ENCODE measurements around the gene RAB3C. TPM values are rescaled to one million over a fixed set of nuclear protein-coding genes. Genes with fewer than 3 reads are reported as not detected.

RAB3C gene
- total and polyA plus RNA-seq, 2 experiments from 2014 or later: 15.0 to 30.6 TPM

- Histone ChIP-seq H3K4me1 (ENCODE audit: insufficient read depth) (no peaks in the 10 kb centered on the region), H3K4me3 (no peak overlapping the region), H3K36me3 (ENCODE audit: insufficient read depth) (no peaks in the 10 kb centered on the region), H3K9me2 (ENCODE audit: insufficient read depth) (no peaks in the 10 kb centered on the region), H2AFZ (no peak overlapping the region), H4K20me1 (replicated peaks; ENCODE audit: insufficient read depth) (no peaks in the 10 kb centered on the region), H3K27ac (ENCODE audit: low read depth) (no peak overlapping the region), H3K4me2 (no peak overlapping the region), H3K79me2 (replicated peaks; ENCODE audit: insufficient read depth) (no peaks in the 10 kb centered on the region), H3F3A (replicated peaks; ENCODE audit: low read depth) (no peaks in the 10 kb centered on the region), H3K27me3 (ENCODE audit: insufficient read depth) (no peaks in the 10 kb centered on the region)
- no peaks in the 10 kb centered on the region for H3K27me3 Mint-ChIP-seq (ENCODE audit: insufficient read depth, low read depth, poor library complexity)
- DNase-seq (ENCODE audit: low spot score) (no peak), ATAC-seq (no peak)
- H3K9me3 Mint-ChIP-seq: no peaks in the 10 kb centered on the region
- H3K4me3 Mint-ChIP-seq: no peak overlapping the region
- no peak for TF ChIP-seq CREB1 (CRISPR knock-in tag; IDR thresholded peaks at IDR 0.05; ENCODE audit: low read depth)
- TF ChIP-seq EZH2 (IDR thresholded peaks at IDR 0.05; ENCODE audit: low read depth, unreplicated experiment): no peak
- no peak for TF ChIP-seq ZNF331 (CRISPR knock-in tag; IDR thresholded peaks at IDR 0.05; ENCODE audit: low read depth)
- no peak for TF ChIP-seq JUNB (IDR thresholded peaks at IDR 0.05; ENCODE audit: unreplicated experiment)
- TF ChIP-seq EZH2phosphoT487 (IDR thresholded peaks at IDR 0.05; ENCODE audit: unreplicated experiment): no peak
- TF ChIP-seq POLR2AphosphoS5 (IDR thresholded peaks at IDR 0.05; ENCODE audit: low read depth): no peak
- TF ChIP-seq, protein P1, sequence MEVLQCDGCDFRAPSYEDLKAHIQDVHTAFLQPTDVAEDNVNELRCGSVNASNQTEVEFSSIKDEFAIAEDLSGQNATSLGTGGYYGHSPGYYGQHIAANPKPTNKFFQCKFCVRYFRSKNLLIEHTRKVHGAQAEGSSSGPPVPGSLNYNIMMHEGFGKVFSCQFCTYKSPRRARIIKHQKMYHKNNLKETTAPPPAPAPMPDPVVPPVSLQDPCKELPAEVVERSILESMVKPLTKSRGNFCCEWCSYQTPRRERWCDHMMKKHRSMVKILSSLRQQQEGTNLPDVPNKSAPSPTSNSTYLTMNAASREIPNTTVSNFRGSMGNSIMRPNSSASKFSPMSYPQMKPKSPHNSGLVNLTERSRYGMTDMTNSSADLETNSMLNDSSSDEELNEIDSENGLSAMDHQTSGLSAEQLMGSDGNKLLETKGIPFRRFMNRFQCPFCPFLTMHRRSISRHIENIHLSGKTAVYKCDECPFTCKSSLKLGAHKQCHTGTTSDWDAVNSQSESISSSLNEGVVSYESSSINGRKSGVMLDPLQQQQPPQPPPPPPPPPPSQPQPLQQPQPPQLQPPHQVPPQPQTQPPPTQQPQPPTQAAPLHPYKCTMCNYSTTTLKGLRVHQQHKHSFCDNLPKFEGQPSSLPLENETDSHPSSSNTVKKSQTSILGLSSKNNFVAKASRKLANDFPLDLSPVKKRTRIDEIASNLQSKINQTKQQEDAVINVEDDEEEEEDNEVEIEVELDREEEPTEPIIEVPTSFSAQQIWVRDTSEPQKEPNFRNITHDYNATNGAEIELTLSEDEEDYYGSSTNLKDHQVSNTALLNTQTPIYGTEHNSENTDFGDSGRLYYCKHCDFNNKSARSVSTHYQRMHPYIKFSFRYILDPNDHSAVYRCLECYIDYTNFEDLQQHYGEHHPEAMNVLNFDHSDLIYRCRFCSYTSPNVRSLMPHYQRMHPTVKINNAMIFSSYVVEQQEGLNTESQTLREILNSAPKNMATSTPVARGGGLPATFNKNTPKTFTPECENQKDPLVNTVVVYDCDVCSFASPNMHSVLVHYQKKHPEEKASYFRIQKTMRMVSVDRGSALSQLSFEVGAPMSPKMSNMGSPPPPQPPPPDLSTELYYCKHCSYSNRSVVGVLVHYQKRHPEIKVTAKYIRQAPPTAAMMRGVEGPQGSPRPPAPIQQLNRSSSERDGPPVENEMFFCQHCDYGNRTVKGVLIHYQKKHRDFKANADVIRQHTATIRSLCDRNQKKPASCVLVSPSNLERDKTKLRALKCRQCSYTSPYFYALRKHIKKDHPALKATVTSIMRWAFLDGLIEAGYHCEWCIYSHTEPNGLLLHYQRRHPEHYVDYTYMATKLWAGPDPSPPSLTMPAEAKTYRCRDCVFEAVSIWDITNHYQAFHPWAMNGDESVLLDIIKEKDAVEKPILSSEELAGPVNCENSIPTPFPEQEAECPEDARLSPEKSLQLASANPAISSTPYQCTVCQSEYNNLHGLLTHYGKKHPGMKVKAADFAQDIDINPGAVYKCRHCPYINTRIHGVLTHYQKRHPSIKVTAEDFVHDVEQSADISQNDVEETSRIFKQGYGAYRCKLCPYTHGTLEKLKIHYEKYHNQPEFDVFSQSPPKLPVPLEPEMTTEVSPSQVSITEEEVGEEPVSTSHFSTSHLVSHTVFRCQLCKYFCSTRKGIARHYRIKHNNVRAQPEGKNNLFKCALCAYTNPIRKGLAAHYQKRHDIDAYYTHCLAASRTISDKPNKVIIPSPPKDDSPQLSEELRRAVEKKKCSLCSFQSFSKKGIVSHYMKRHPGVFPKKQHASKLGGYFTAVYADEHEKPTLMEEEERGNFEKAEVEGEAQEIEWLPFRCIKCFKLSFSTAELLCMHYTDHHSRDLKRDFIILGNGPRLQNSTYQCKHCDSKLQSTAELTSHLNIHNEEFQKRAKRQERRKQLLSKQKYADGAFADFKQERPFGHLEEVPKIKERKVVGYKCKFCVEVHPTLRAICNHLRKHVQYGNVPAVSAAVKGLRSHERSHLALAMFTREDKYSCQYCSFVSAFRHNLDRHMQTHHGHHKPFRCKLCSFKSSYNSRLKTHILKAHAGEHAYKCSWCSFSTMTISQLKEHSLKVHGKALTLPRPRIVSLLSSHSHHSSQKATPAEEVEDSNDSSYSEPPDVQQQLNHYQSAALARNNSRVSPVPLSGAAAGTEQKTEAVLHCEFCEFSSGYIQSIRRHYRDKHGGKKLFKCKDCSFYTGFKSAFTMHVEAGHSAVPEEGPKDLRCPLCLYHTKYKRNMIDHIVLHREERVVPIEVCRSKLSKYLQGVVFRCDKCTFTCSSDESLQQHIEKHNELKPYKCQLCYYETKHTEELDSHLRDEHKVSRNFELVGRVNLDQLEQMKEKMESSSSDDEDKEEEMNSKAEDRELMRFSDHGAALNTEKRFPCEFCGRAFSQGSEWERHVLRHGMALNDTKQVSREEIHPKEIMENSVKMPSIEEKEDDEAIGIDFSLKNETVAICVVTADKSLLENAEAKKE (CRISPR knock-in tag; IDR thresholded peaks at IDR 0.05): no peak
- TF ChIP-seq NANOG (IDR thresholded peaks at IDR 0.05; ENCODE audit: borderline replicate concordance): no peak
- no peak for TF ChIP-seq ZNF114 (CRISPR knock-in tag; IDR thresholded peaks at IDR 0.05)
- TF ChIP-seq STAT1 (IDR thresholded peaks at IDR 0.05; ENCODE audit: unreplicated experiment): no peak
- no peak for TF ChIP-seq REST (IDR thresholded peaks at IDR 0.05; ENCODE audit: unreplicated experiment)
- no peak for TF ChIP-seq ETS1 (IDR thresholded peaks at IDR 0.05)
- TF ChIP-seq CTCF (conservative IDR thresholded peaks at IDR 0.05; ENCODE audit: low read depth in 2 of 2): no peak
- peaks cover 10% of the 10 kb centered on the region for H3K4me1 Mint-ChIP-seq
- H3K27ac Mint-ChIP-seq: no peak overlapping the region
- H3K36me3 Mint-ChIP-seq (ENCODE audit: low read depth): no peaks in the 10 kb centered on the region
Observed at GRCh38 chr5:58752104-58752503, 169.2 kb downstream of the RAB3C start.
